K562 (cell line): ENCODE results near the gene SERPINH1. TPM values are rescaled to one million over a fixed set of nuclear protein-coding genes. Genes with fewer than 3 reads are reported as not detected.

ENCODE experiments used
- CEBPG ChIP-seq, 3 experiments: fragments of 200-800 bp in 1 of 3; sonication (Bioruptor generic) in 1 of 3; sonication (generic) in 1 of 3; formaldehyde crosslinking in 1 of 3; IDR thresholded peaks in 2 of 3; conservative IDR thresholded peaks in 1 of 3; 2 replicates each; pipeline versions ENCODE4 v1.6.1 to v1.8.0; 2016 to 2022; ENCODE audit warnings: missing compliant biosample characterization in 2 of 3, missing genetic modification characterization in 2 of 3, mild to moderate bottlenecking in 1 of 3, missing genetic modification reagents in 1 of 3
- CHCHD3 ChIP-seq: fragments of 250-450 bp; sonication (Bioruptor Pico); IDR thresholded peaks from 2 replicates; pipeline ENCODE4 v2.1.2; 2022; ENCODE audit warnings: mild to moderate bottlenecking
- HOXB6 ChIP-seq: fragments of 250-450 bp; sonication (Bioruptor Pico); IDR thresholded peaks from 2 replicates; pipeline ENCODE4 v1.5.1; 2022; ENCODE audit warnings: mild to moderate bottlenecking, borderline replicate concordance
- KDM5B ChIP-seq: fragments of 200-600 bp; sonication (generic); IDR thresholded peaks from 2 replicates; pipeline ENCODE4 v1.6.1; 2012; ENCODE audit warnings: low read depth, mild to moderate bottlenecking, moderate library complexity, low read length, control low read depth, inconsistent platforms; ENCODE audit not compliant: insufficient replicate concordance
- PHB ChIP-seq: fragments of 250-450 bp; sonication (Bioruptor Pico); IDR thresholded peaks from 2 replicates; pipeline ENCODE4 v1.5.0; 2021
- RHOXF2B ChIP-seq: fragments of 250-450 bp; sonication (Bioruptor Pico); conservative IDR thresholded peaks from 2 replicates; pipeline ENCODE4 v1.5.1; 2021
- SREBF1 ChIP-seq: fragments of 150-350 bp; IDR thresholded peaks from 2 replicates; pipeline ENCODE4 v1.6.1; 2014; ENCODE audit warnings: antibody characterized with exemption, low read depth, low read length, borderline replicate concordance
- polyA plus RNA-seq, 8 experiments: library from polyadenylated mRNA; depleted of rRNA in 4 of 8; stranded (reverse) in 5 of 8; unstranded in 3 of 8; fragments of >200 nt; fragmentation: Nextera tagmentation in 2 of 8; fragmentation: Illumina TruSeq in 1 of 8; extraction: Ambion mirVana in 2 of 8; extraction: Trizol in 1 of 8; gene quantifications; 2 replicates each; pipeline versions ENCODE4 v1.2.1 to v1.2.3, GENCODE V29; 2011 to 2014; ENCODE audit warnings: inconsistent platforms in 1 of 8, missing spikeins in 1 of 8
- total RNA-seq, 7 experiments: library from RNA; depleted of rRNA in 6 of 7; stranded (reverse); fragments of >200 nt in 6 of 7; fragmentation: Illumina TruSeq in 2 of 7; extraction: Trizol in 2 of 7; gene quantifications; 2 replicates each; pipeline versions ENCODE4 v1.2.1 to v1.2.3, GENCODE V29; 2011 to 2021; ENCODE audit warnings: low replicate concordance in 1 of 7
- TF ChIP-seq, protein P1 (sequence below), 2 experiments: IDR thresholded peaks; 2 replicates each; pipeline ENCODE4 v1.6.1; 2012; ENCODE audit warnings: improper control_type of control experiment in 2 of 2, low read depth in 2 of 2, low read length in 2 of 2, borderline replicate concordance in 1 of 2
- TF ChIP-seq, protein P2 (sequence below), 2 experiments: fragments of 450-650 bp; formaldehyde crosslinking in 1 of 2; IDR thresholded peaks; 2 replicates each; pipeline versions ENCODE4 v1.4.0 to v1.6.1; 2014 to 2020; ENCODE audit warnings: mild to moderate bottlenecking in 2 of 2, borderline replicate concordance in 1 of 2, low read depth in 1 of 2
- TF ChIP-seq, protein P3 (sequence below): sonication (generic); formaldehyde crosslinking; IDR thresholded peaks from 2 replicates; pipeline ENCODE4 v1.8.0; 2023; ENCODE audit warnings: mild to moderate bottlenecking, missing genetic modification reagents

The SERPINH1 gene
- total and polyA plus RNA-seq, 9 of the 15 experiments (the other 6 are each of a cell fraction or from before 2014, with no cell fraction given), result 2.8 to 106 (median 67.9) TPM

DNA sequence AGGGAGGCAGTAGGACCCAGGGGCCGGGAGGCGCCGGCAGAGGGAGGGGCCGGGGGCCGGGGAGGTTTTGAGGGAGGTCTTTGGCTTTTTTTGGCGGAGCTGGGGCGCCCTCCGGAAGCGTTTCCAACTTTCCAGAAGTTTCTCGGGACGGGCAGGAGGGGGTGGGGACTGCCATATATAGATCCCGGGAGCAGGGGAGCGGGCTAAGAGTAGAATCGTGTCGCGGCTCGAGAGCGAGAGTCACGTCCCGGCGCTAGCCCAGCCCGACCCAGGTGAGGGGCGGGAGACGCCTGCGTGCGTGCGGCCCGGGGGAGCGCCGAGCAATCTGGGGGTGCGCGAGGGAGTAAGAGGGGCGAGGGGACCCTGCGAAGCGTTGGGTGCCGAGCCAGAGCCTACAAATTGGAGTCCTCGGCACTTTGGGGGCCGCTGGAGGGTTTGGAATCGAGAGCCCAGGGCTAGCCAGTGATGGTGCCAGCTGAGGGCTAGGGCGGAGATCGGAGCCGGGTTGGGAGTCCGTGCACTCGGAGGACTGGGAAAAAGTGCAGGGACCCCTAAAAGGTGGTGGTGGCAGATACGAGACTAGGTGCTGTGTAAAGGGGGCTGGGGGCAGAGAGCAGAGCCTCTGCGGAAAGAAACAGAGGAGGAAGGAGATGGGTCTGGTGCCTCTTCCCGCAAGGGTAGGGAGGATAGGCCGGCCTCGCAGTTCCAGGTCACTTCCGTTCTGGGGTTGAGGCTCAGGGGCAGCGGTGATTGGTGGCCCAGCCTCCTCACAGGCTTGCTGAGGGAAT lies at the start of gene SERPINH1 (continued):
- TF ChIP-seq, protein P1, sequence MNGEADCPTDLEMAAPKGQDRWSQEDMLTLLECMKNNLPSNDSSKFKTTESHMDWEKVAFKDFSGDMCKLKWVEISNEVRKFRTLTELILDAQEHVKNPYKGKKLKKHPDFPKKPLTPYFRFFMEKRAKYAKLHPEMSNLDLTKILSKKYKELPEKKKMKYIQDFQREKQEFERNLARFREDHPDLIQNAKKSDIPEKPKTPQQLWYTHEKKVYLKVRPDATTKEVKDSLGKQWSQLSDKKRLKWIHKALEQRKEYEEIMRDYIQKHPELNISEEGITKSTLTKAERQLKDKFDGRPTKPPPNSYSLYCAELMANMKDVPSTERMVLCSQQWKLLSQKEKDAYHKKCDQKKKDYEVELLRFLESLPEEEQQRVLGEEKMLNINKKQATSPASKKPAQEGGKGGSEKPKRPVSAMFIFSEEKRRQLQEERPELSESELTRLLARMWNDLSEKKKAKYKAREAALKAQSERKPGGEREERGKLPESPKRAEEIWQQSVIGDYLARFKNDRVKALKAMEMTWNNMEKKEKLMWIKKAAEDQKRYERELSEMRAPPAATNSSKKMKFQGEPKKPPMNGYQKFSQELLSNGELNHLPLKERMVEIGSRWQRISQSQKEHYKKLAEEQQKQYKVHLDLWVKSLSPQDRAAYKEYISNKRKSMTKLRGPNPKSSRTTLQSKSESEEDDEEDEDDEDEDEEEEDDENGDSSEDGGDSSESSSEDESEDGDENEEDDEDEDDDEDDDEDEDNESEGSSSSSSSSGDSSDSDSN (IDR thresholded peaks at IDR 0.05; ENCODE audit: borderline replicate concordance in 1 of 2, low read depth in 2 of 2, low read length in 2 of 2), result peak in 1 of 2 experiments; percentile 55; a peak in 1 of 4 replicates
- TF ChIP-seq PHB (CRISPR knock-in tag) (no peak), CEBPG (CRISPR knock-in tag; IDR thresholded peaks at IDR 0.05) (no peak), CEBPG (tag; conservative IDR thresholded peaks at IDR 0.05 in 1 of 2, IDR thresholded peaks at IDR 0.05 in 1 of 2) (no peak), HOXB6 (CRISPR knock-in tag) (0 out of 2 replicates have a peak, but pooled peaks have one; percentile 16), RHOXF2B (CRISPR knock-in tag) (peak; percentile 78; the same call in 1 of the 2 replicates), SREBF1 (no peak), CHCHD3 (CRISPR knock-in tag) (no peak), KDM5B (peak; percentile 78)
- TF ChIP-seq, protein P2, sequence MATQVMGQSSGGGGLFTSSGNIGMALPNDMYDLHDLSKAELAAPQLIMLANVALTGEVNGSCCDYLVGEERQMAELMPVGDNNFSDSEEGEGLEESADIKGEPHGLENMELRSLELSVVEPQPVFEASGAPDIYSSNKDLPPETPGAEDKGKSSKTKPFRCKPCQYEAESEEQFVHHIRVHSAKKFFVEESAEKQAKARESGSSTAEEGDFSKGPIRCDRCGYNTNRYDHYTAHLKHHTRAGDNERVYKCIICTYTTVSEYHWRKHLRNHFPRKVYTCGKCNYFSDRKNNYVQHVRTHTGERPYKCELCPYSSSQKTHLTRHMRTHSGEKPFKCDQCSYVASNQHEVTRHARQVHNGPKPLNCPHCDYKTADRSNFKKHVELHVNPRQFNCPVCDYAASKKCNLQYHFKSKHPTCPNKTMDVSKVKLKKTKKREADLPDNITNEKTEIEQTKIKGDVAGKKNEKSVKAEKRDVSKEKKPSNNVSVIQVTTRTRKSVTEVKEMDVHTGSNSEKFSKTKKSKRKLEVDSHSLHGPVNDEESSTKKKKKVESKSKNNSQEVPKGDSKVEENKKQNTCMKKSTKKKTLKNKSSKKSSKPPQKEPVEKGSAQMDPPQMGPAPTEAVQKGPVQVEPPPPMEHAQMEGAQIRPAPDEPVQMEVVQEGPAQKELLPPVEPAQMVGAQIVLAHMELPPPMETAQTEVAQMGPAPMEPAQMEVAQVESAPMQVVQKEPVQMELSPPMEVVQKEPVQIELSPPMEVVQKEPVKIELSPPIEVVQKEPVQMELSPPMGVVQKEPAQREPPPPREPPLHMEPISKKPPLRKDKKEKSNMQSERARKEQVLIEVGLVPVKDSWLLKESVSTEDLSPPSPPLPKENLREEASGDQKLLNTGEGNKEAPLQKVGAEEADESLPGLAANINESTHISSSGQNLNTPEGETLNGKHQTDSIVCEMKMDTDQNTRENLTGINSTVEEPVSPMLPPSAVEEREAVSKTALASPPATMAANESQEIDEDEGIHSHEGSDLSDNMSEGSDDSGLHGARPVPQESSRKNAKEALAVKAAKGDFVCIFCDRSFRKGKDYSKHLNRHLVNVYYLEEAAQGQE (IDR thresholded peaks at IDR 0.05; ENCODE audit: borderline replicate concordance), result no peak
- TF ChIP-seq, protein P2 (CRISPR knock-in tag; IDR thresholded peaks at IDR 0.05; ENCODE audit: low read depth), result 0 out of 2 replicates have a peak, but pooled peaks have one; percentile 17
- TF ChIP-seq, protein P3, sequence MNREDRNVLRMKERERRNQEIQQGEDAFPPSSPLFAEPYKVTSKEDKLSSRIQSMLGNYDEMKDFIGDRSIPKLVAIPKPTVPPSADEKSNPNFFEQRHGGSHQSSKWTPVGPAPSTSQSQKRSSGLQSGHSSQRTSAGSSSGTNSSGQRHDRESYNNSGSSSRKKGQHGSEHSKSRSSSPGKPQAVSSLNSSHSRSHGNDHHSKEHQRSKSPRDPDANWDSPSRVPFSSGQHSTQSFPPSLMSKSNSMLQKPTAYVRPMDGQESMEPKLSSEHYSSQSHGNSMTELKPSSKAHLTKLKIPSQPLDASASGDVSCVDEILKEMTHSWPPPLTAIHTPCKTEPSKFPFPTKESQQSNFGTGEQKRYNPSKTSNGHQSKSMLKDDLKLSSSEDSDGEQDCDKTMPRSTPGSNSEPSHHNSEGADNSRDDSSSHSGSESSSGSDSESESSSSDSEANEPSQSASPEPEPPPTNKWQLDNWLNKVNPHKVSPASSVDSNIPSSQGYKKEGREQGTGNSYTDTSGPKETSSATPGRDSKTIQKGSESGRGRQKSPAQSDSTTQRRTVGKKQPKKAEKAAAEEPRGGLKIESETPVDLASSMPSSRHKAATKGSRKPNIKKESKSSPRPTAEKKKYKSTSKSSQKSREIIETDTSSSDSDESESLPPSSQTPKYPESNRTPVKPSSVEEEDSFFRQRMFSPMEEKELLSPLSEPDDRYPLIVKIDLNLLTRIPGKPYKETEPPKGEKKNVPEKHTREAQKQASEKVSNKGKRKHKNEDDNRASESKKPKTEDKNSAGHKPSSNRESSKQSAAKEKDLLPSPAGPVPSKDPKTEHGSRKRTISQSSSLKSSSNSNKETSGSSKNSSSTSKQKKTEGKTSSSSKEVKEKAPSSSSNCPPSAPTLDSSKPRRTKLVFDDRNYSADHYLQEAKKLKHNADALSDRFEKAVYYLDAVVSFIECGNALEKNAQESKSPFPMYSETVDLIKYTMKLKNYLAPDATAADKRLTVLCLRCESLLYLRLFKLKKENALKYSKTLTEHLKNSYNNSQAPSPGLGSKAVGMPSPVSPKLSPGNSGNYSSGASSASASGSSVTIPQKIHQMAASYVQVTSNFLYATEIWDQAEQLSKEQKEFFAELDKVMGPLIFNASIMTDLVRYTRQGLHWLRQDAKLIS (CRISPR knock-in tag), result peak; percentile 59; the same call in 1 of the 2 replicates
